ENCODE measurements around the gene HDHD5.

HDHD5 gene

GRCh38 chr22:17131686-17132085, 27.4 kb downstream of the HDHD5 start:
- DNase-seq (ENCODE audit: insufficient read length, low spot score): no peak
- no peak for FAIRE-seq
- TF ChIP-seq POLR2A (IDR thresholded peaks at IDR 0.05; ENCODE audit: low read depth, low read length) (no peak), TAF1 (IDR thresholded peaks at IDR 0.05; ENCODE audit: low read depth, low read length) (no peak), POU2F2 (IDR thresholded peaks at IDR 0.05; ENCODE audit: low read depth, low read length) (no peak), POLR2AphosphoS5 (IDR thresholded peaks at IDR 0.05; ENCODE audit: low read depth, low read length) (no peak), PAX5 (IDR thresholded peaks at IDR 0.05; ENCODE audit: insufficient read depth, low read length, severe bottlenecking) (no peak), SPI1 (IDR thresholded peaks at IDR 0.05; ENCODE audit: low read depth, low read length) (no peak)

GRCh38 chr22:17130199-17130598, 28.9 kb downstream of the HDHD5 start:
- DNase-seq (ENCODE audit: insufficient read length, low spot score): no peak
- no peak for TF ChIP-seq POLR2A (IDR thresholded peaks at IDR 0.05; ENCODE audit: low read depth, low read length)
- TF ChIP-seq TAF1 (IDR thresholded peaks at IDR 0.05; ENCODE audit: low read depth, low read length): no peak
- TF ChIP-seq POU2F2 (IDR thresholded peaks at IDR 0.05; ENCODE audit: low read depth, low read length): no peak
- TF ChIP-seq POLR2AphosphoS5 (IDR thresholded peaks at IDR 0.05; ENCODE audit: low read depth, low read length): no peak
- TF ChIP-seq PAX5 (IDR thresholded peaks at IDR 0.05; ENCODE audit: insufficient read depth, low read length, severe bottlenecking): no peak
- no peak for TF ChIP-seq SPI1 (IDR thresholded peaks at IDR 0.05; ENCODE audit: low read depth, low read length)

GRCh38 chr22:17121233-17122195, 37.6 kb downstream of the HDHD5 start, which contains the start of gene TMEM121B:
Gene TMEM121B (minus strand): TSS chr22:17121360. CDS start chr22:17121127, 233 bp downstream.
- TF ChIP-seq POLR2A (IDR thresholded peaks at IDR 0.05; ENCODE audit: low read depth, low read length): no peak
- TF ChIP-seq POU2F2 (IDR thresholded peaks at IDR 0.05; ENCODE audit: low read depth, low read length): no peak
- TF ChIP-seq TAF1 (IDR thresholded peaks at IDR 0.05; ENCODE audit: low read depth, low read length): no peak
- no peak for TF ChIP-seq POLR2AphosphoS5 (IDR thresholded peaks at IDR 0.05; ENCODE audit: low read depth, low read length)
- TF ChIP-seq SPI1 (IDR thresholded peaks at IDR 0.05; ENCODE audit: low read depth, low read length): no peak
- no peak for FAIRE-seq

More at GRCh38 chr22:17130199-17130598, 28.9 kb downstream of the HDHD5 start:
- no peak for FAIRE-seq

GRCh38 chr22:17120711-17121232, 38.3 kb downstream of the HDHD5 start:
- TF ChIP-seq PAX5 (IDR thresholded peaks at IDR 0.05; ENCODE audit: insufficient read depth, low read length, severe bottlenecking) (no peak), TAF1 (IDR thresholded peaks at IDR 0.05; ENCODE audit: low read depth, low read length) (no peak), POLR2A (IDR thresholded peaks at IDR 0.05; ENCODE audit: low read depth, low read length) (no peak), SPI1 (IDR thresholded peaks at IDR 0.05; ENCODE audit: low read depth, low read length) (no peak), POU2F2 (IDR thresholded peaks at IDR 0.05; ENCODE audit: low read depth, low read length) (no peak), POLR2AphosphoS5 (IDR thresholded peaks at IDR 0.05; ENCODE audit: low read depth, low read length) (no peak)
- DNase-seq (ENCODE audit: insufficient read length, low spot score) (no peak), FAIRE-seq (no peak)

More at GRCh38 chr22:17121233-17122195, 37.6 kb downstream of the HDHD5 start, which contains the start of gene TMEM121B:
- DNase-seq (ENCODE audit: insufficient read length, low spot score): peak; percentile 46

- DNase-seq (ENCODE audit: insufficient read length, low spot score): peak; percentile 54
- FAIRE-seq: peak; percentile 58
- TF ChIP-seq POU2F2 (IDR thresholded peaks at IDR 0.05; ENCODE audit: low read depth, low read length) (no peak), PAX5 (IDR thresholded peaks at IDR 0.05; ENCODE audit: insufficient read depth, low read length, severe bottlenecking) (no peak), TAF1 (IDR thresholded peaks at IDR 0.05; ENCODE audit: low read depth, low read length) (no peak), POLR2A (IDR thresholded peaks at IDR 0.05; ENCODE audit: low read depth, low read length) (no peak), POLR2AphosphoS5 (IDR thresholded peaks at IDR 0.05; ENCODE audit: low read depth, low read length) (no peak), SPI1 (IDR thresholded peaks at IDR 0.05; ENCODE audit: low read depth, low read length) (no peak)
These were observed 38.8 kb downstream of the HDHD5 start for GRCh38 chr22:17120281-17120680.

- no peak for DNase-seq (ENCODE audit: insufficient read length, low spot score)
- no peak for TF ChIP-seq POLR2A (IDR thresholded peaks at IDR 0.05; ENCODE audit: low read depth, low read length)
- TF ChIP-seq POLR2AphosphoS5 (IDR thresholded peaks at IDR 0.05; ENCODE audit: low read depth, low read length): no peak
- TF ChIP-seq TAF1 (IDR thresholded peaks at IDR 0.05; ENCODE audit: low read depth, low read length): no peak
- TF ChIP-seq PAX5 (IDR thresholded peaks at IDR 0.05; ENCODE audit: insufficient read depth, low read length, severe bottlenecking): no peak
- no peak for TF ChIP-seq POU2F2 (IDR thresholded peaks at IDR 0.05; ENCODE audit: low read depth, low read length)
- no peak for TF ChIP-seq SPI1 (IDR thresholded peaks at IDR 0.05; ENCODE audit: low read depth, low read length)
- FAIRE-seq: no peak
These were observed 39.4 kb downstream of the HDHD5 start for GRCh38 chr22:17119481-17120202.

DNA sequence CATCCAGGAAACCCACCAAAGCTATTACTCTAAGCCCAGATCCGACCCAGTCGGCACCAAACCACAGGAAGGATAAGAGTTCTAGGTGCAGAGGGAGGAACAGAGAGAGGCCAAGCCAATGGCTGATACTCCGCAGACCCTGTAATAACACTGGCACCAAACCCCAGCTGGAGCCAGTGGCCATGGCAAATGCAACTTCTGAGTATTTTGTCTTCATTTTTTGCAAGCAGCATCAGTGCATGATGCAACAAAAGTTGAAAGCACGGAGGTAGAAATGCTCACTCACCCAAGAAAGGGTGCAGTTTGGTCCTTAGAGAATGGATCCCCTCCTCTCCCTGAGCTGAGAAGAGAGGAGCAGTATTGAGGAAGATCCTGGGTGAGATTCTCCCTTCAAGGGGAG, 40.7 kb downstream of the HDHD5 start:
- no peak for TF ChIP-seq POLR2A (IDR thresholded peaks at IDR 0.05; ENCODE audit: low read depth, low read length)
- TF ChIP-seq PAX5 (IDR thresholded peaks at IDR 0.05; ENCODE audit: insufficient read depth, low read length, severe bottlenecking): no peak
- no peak for TF ChIP-seq POU2F2 (IDR thresholded peaks at IDR 0.05; ENCODE audit: low read depth, low read length)
- no peak for TF ChIP-seq POLR2AphosphoS5 (IDR thresholded peaks at IDR 0.05; ENCODE audit: low read depth, low read length)
- no peak for TF ChIP-seq TAF1 (IDR thresholded peaks at IDR 0.05; ENCODE audit: low read depth, low read length)
- no peak for TF ChIP-seq SPI1 (IDR thresholded peaks at IDR 0.05; ENCODE audit: low read depth, low read length)
- no peak for FAIRE-seq
- DNase-seq (ENCODE audit: insufficient read length, low spot score): no peak

- no peak for TF ChIP-seq POLR2AphosphoS5 (IDR thresholded peaks at IDR 0.05; ENCODE audit: low read depth, low read length)
- TF ChIP-seq PAX5 (IDR thresholded peaks at IDR 0.05; ENCODE audit: insufficient read depth, low read length, severe bottlenecking): no peak
- TF ChIP-seq SPI1 (IDR thresholded peaks at IDR 0.05; ENCODE audit: low read depth, low read length): peak; percentile 63
- no peak for TF ChIP-seq TAF1 (IDR thresholded peaks at IDR 0.05; ENCODE audit: low read depth, low read length)
- no peak for DNase-seq (ENCODE audit: insufficient read length, low spot score)
- peak; percentile 64 for FAIRE-seq
These were observed 41.2 kb downstream of the HDHD5 start for GRCh38 chr22:17117890-17118289.

DNA sequence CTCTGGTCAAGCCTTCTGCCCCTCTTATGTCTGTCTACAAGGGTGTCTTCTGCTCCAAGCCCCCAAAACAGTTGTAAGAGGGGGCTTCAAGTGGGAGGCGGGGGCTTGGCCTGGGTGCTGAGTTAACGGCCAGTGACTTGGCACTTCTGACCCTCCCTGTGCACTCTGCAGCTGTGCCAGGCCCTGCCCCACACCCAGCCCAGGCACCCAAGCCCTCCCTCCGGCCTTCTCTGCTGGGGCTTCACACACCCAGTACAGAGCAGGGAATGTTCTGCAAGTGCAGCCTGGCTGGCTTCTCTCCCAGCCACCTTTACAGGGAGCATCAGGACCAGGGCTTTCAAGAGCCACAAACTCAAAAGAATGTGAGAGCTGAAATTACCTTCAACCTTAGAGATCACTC, 41.7 kb downstream of the HDHD5 start:
- FAIRE-seq: no peak

More for the DNA sequence above, 41.7 kb downstream of the HDHD5 start:
- no peak for DNase-seq (ENCODE audit: insufficient read length, low spot score)
- no peak for TF ChIP-seq POLR2A (IDR thresholded peaks at IDR 0.05; ENCODE audit: low read depth, low read length)
- TF ChIP-seq PAX5 (IDR thresholded peaks at IDR 0.05; ENCODE audit: insufficient read depth, low read length, severe bottlenecking): no peak
- TF ChIP-seq POLR2AphosphoS5 (IDR thresholded peaks at IDR 0.05; ENCODE audit: low read depth, low read length): no peak
- no peak for TF ChIP-seq POU2F2 (IDR thresholded peaks at IDR 0.05; ENCODE audit: low read depth, low read length)
- no peak for TF ChIP-seq SPI1 (IDR thresholded peaks at IDR 0.05; ENCODE audit: low read depth, low read length)
- TF ChIP-seq TAF1 (IDR thresholded peaks at IDR 0.05; ENCODE audit: low read depth, low read length): no peak
